ENCODE data around the gene PPP2R5B. TPM values are rescaled to one million over a fixed set of nuclear protein-coding genes. Genes with fewer than 3 reads are reported as not detected.

The PPP2R5B gene
- total RNA-seq, 1 experiment from 2014 or later, result 20.5 TPM

DNA sequence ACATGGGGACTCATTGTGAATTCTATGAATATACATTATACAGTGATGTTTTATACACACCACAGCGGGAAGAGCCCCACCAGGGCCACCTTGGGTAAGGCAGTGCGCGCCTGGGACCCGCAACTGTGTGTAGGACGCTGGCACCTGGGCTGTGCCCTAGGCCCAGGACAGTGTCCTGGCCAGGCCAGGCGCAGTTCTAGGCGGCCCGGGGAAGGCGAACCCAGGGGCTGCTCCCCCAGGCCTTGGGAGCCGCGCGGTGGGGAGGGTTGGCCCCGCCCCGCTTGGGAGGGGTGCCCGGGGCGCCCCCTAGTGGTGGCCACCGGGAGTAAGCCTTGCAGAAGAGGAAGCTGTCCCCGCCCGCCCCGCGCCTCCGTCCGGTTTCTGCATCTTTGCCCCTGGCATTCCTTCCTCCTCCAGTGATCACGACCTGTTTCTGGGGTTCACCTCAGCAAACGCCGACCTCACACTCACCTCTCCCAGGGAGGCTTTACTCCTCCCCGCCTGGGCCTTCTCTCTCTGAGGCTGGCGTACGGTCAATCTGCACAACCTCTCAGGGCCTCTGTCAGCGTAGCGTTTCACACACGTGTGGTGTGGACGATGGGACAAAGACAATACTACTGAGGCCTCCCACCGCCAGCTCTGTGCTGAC lies 36.6 kb upstream of the PPP2R5B start:
- in situ Hi-C loops (cut with HindIII; ENCODE audit: low sequenced_read_pairs), result no loop called here
- peak; percentile 82 for DNase-seq (ENCODE audit: low spot score)

DNA sequence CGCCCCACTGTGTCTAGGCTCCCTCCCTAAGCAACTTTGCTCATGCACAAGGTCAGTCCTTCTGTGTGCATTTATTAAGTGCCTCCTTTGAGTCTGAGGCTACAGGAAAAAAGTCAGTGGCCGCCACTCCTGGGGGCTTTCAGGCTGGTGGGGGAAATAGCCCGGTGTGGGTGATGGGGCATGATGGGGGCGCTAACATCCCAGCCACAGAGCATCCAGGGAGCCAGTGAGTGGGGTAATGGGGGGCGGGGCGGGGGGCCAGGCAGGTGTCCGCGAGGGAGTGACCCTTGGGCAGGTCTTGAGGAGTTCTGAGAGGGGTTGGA lies 36.1 kb upstream of the PPP2R5B start:
- in situ Hi-C loops (cut with HindIII; ENCODE audit: low sequenced_read_pairs), result no loop called here
- no peak for DNase-seq (ENCODE audit: low spot score)

DNA sequence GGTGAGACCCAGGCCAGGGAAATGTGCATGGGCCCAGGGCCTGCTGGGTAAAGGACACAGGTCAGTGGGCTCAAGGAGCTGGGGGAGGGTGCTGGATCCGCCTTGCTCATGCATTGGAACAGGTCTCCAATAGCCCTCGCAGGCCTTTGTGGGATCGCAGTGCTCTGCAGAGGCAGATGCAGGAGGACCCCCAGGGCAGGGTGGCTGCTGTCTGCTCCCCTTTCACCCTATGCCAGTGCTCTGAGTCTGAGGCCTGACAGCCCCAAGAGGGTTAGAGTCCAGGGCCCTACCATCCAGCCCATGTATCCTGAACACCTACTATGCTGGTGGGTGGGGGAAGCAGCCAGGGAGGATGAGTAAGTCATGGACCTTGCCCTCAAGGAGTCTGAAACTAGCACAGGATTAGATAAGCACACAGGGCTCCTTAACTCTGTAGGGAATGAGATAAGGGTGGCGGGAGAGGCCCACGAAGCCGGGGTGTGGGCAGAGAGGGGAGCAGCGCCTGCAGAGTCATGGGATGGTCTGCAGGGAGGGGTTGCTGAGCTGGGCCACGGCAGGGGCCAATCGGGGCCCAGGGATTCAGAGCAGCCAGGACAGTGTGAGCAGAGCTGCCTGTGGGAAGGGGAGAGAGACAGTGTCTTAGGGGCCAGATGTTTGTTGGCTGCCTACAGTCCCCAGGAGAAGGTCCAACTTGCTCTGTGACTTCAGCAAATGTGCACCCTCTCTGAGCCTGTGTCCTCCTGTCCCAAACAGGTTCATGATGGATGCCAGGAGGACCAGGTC lies 35.6 kb upstream of the PPP2R5B start:
- in situ Hi-C loops (cut with HindIII; ENCODE audit: low sequenced_read_pairs), result no loop called here
- DNase-seq (ENCODE audit: low spot score), result no peak

DNA sequence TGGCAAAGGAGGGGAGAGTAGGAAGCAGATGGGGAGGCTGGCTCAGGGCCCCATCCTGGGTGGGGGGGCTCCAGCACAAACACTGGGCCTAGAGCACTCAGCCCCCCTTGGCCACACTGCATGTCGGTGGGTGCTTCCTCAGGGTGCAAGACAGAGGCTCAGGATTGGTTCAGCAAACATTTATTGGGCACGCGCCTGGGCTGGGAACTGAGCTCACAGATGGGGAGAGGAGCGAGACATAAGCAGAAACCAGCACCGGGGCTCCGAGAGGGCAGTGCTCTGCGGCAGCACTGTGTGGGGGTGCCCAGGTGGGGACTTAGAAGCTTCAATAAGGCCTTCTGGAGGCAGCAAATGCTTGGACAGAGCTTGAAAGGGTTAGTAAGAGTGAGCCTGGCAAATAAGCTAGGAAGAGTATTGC lies 34.0 kb upstream of the PPP2R5B start:
- peak; percentile 82 for DNase-seq (ENCODE audit: low spot score)
- in situ Hi-C loops (cut with HindIII; ENCODE audit: low sequenced_read_pairs), result loop anchor here (5.0 kb wide), 1 partner anchor 43 kb away; no protein-coding TSS in a partner anchor

DNA sequence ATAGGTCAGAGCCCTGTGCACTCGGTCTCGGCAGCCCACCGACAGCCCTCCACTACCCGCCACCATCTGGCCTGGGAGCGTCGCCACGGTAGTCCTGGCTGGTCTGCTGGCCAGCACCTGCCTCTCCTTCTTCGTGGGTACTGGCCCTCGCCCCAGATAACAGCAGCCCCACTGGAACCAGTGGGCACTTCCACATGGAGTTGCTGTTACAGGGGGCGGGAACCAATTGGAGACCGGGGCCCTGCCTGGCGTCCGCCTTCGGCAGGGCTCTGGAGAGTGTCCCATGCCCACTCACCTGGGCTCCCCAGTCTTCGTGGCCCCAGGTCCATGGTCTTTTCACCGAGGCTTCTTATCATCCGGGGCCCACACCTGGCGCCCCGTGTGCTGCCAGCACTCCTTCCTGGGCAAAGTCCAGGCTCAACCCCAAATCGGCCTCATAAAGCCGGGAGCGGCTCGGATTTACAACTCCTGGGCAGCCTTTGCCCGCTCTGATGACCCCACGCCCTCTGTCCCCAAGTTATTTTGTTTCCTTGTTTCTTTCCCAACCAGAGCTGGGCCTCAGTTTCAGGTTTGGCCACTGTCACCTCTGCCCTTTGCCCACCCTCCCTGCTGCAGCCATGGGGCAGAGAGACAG lies 33.2 kb upstream of the PPP2R5B start:
- no peak for DNase-seq (ENCODE audit: low spot score)
- in situ Hi-C loops (cut with HindIII; ENCODE audit: low sequenced_read_pairs), result loop anchor here (5.0 kb wide), 1 partner anchor 44 kb away; no protein-coding TSS in a partner anchor

DNA sequence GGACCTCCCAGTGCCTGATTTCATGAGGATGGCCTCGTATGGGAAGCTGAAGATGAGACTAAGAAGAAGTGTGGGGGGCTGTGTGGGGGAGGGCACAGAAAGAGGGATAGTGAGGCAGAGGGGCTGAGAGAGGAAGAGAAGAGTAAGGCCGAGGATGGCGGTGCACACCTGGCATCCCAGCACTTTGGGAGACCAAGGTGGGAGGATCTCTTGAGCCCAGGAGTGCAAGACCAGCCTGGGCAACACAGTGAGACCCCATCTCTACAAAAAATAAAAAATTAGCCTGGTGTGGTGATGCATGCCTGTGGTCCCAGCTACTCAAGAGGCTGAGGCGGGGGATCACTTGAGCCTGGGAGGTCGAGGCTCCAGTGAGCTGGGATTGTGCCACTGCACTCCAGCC lies 32.6 kb upstream of the PPP2R5B start:
- no peak for DNase-seq (ENCODE audit: low spot score)
- in situ Hi-C loops (cut with HindIII; ENCODE audit: low sequenced_read_pairs), result loop anchor here (5.0 kb wide), 1 partner anchor 45 kb away; no protein-coding TSS in a partner anchor

DNA sequence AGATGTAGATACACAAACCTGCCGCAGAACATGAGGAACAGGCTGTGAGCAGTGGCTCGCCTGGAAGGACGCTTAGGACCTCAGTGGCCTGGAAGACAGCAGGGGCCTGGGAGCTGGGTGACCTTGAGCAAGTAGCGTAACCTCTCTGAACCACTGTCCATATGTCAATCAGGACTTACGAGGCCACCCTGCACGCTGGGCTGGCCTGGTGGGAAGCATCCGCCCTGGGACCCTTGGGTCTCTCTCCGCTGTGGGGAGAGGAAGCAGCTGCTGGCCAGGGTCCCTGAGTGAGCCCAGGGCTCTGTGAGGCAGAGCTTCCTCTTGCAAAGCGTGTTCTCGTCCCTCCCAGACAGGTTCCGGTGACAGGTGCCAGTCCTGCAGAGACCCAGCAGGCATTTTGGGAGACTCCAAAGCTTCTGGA lies 32.1 kb upstream of the PPP2R5B start:
- peak; percentile 70 for DNase-seq (ENCODE audit: low spot score)
- in situ Hi-C loops (cut with HindIII; ENCODE audit: low sequenced_read_pairs), result loop anchor here (5.0 kb wide), 1 partner anchor 45 kb away; no protein-coding TSS in a partner anchor

DNA sequence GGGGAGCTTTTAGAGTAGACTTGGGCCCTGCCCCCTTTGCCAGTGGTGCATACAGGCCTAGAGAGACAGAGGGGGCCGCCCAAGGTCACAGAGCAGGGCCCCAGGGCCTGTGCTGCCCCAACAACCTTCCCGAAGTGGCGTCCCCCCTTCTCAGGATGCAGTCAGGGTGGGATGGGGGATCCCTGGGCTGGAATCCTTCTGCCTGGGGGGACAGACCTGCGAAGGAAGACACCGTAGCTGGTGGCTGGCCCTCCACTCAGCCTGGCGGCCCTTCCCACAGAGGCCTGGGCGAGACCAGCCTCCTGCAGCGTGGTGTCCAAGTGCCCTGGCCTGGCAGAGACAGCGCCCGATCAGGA lies 31.7 kb upstream of the PPP2R5B start:
- in situ Hi-C loops (cut with HindIII; ENCODE audit: low sequenced_read_pairs), result loop anchor here (5.0 kb wide), 1 partner anchor 46 kb away; no protein-coding TSS in a partner anchor

DNA sequence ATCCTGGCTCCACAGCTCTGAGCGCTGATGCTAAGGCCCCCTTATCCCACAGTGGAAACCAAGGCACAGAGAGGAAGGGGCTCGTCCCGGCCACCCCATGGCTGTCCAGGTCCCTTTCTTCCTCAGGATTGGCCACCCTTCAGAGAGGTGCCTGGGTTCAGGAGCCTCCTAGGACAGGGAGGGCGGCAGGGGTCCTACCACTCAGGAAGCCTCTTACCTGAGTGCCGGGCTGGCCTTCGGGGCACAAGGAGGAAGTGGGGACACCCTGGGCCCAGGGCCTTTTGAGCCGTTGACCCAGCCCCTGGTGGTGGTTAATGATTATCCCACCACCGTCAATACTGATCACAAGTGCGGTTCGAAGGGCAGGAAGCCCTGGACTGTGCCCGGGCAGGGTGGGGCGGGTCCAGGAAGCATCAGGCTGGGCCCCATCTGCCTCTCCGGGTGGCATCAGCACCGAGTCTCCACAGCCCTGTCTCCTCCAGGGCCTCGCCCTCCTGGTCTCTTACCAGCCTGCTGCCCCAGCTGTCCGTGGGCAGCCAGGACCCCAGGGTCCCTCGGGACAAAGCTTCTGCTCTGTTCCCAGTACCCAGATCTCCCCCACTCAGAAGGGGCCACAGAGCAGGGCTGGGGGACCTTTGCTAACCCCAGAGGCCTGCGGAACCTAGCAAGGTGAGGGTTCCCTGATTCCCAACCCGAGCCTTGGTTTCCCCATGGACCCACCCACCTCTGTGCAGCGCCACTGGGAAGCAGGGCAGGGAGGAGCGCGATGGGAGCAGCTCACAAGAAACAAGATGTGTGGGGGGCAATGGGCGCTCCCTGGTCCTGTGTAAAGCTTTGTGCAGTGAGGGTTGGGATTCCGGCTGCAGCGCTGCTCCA lies 31.1 kb upstream of the PPP2R5B start:
- in situ Hi-C loops (cut with HindIII; ENCODE audit: low sequenced_read_pairs), result loop anchor here (5.0 kb wide), 1 partner anchor 46 kb away; no protein-coding TSS in a partner anchor
- DNase-seq (ENCODE audit: low spot score), result no peak

More for the DNA sequence above, 31.7 kb upstream of the PPP2R5B start:
- no peak for DNase-seq (ENCODE audit: low spot score)

DNA sequence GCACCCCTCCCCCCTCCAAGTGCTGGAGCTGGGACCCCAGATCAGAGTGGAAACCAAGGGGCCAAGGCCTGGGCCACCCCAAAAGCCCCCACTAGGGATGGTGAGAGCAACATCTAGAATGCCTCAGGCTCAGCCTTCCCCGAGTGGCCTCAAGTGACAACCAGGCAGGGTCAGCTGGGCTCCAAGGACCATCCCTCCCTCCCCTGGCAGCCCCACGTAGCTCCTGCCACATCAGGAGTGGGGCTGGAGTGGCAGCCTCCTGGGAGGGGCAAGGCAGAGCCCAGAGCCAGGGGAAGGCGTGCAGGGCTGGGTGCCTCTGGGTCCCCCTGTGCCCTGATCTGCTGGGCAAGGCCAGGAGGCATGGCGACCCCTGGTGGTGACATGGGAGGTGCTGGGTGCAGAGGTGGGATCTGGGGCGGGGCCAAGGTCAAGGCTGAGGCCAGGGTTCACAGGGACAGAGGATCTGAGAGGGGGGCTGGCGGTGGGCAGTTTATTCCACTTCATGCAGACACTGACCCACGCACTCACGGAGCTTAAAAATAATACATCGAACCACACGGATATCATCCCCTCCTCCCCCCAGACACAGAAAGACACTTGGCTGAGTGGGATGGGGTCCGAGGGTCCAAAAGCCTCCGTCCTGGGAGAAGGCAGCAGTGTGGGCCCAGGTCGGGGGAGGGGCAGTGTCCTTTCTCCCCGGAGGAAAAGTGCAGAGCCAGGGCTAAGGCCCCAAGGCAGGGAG lies 30.2 kb upstream of the PPP2R5B start:
- in situ Hi-C loops (cut with HindIII; ENCODE audit: low sequenced_read_pairs), result loop anchor here (5.0 kb wide), 1 partner anchor 47 kb away; no protein-coding TSS in a partner anchor
- peak; percentile 70 for DNase-seq (ENCODE audit: low spot score)

DNA sequence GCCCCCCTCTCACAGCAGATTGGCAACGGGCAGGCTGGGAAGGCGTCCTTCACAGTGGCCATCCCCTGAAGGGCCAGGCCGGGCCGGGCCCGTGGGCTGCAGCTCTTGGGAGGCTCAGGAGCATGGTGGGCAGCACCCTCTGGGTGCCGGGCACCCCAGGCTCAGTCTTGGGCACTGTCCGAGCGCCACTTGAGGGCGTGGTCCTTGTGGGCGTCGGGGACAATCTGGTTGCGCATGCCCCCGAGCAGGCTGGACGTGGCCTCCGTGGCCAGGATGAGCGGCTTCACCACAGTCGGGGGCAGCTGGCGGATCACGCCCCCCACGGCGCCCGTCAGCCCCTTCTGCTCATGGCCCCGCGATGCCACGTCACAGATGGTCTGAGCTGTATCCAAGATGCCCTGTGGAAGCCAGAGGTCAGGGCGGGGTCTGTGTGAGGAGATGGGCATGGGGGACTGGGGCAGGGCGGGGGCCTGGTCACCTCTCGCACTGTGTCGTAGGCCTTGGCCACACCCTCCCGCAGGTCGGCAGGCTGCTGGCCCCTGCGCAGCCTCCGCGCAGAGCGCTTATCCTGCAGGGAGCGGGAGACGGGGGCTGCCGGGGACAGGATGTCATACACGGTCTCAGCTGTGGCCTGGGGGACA lies 29.6 kb upstream of the PPP2R5B start:
- no peak for DNase-seq (ENCODE audit: low spot score)
- in situ Hi-C loops (cut with HindIII; ENCODE audit: low sequenced_read_pairs), result loop anchor here (5.0 kb wide), 1 partner anchor 48 kb away; no protein-coding TSS in a partner anchor

DNA sequence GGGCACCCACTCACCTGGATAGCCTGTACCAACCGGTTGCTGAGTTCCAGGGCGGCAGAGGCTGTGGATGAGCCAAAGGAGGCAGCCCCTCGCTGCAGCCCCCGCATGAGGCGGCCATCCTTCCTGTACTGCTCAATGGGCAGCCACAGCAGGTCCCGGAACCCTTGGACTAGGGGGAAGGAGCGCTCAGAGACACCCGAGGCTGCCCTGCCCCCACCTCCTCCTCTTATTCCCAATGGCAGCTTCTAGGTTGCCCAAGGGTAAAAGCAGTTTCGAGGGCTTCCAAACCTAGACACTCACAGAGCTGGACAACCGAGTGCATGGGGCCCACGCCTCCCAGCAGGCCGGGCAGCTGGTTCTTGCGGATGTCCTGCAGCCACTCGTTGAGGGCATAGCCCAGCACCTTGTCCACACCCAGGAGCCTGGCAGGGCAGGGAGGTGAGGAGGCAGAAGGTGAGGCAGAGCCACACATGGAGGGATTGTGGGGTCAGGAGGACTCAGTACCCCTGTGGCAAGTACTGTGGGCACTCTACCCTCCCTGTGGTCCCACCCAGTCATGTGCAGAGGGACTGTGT lies 28.0 kb upstream of the PPP2R5B start:
- in situ Hi-C loops (cut with HindIII; ENCODE audit: low sequenced_read_pairs), result no loop called here

DNA sequence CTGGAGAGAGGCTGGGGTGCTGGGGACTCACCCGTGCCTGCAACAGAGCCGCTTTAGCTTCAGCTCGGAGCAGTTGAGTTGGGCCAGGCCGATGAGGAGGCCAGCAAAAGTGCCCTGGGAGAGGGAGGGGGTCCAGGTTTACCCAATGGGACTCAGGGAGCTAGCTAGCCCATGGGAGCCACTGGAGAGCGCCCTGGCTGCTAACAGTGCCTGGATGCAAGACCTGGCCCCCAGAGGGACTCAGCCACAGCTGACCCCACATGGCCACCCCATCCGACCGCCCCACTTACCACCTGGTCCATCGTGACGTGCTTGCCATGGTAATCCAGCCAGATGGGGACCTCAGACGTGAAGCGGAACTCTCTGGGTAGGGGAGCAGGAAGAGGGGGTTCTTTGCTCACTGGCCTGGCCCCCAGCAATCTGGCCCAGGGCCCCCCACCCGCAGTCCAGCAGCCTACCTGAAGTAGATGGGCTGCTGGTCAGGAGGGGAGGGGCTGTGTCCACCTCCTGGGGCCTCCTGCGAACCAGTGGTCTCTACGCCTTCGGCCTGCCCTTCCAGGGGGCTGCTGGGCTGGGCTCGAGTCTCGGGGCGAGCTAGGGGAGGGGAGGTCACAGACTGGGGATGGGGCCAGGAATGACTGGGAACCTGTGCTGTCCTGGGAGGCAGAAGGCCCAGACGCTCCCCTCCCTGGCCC lies 27.0 kb upstream of the PPP2R5B start:
- in situ Hi-C loops (cut with HindIII; ENCODE audit: low sequenced_read_pairs), result no loop called here
- no peak for DNase-seq (ENCODE audit: low spot score)

More for the DNA sequence above, 28.0 kb upstream of the PPP2R5B start:
- no peak for DNase-seq (ENCODE audit: low spot score)

DNA sequence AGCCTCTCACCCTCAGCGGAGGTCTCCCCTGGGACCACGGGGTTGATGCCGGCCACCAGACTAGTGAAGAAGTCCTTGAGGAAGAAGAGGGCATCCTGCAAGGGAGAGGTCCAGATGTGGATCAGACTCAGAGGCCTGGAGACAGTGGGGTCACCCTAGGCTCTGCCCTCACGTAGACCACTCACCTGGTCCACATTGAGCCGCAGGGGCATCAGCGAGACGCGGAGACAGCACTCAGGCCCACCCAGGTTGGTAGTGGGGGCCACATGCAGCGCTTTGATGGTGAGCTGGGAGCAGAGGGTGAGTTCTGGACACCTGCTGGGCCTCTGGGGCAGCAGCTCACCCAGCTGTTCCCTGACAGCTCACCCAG lies 26.4 kb upstream of the PPP2R5B start:
- in situ Hi-C loops (cut with HindIII; ENCODE audit: low sequenced_read_pairs), result no loop called here

DNA sequence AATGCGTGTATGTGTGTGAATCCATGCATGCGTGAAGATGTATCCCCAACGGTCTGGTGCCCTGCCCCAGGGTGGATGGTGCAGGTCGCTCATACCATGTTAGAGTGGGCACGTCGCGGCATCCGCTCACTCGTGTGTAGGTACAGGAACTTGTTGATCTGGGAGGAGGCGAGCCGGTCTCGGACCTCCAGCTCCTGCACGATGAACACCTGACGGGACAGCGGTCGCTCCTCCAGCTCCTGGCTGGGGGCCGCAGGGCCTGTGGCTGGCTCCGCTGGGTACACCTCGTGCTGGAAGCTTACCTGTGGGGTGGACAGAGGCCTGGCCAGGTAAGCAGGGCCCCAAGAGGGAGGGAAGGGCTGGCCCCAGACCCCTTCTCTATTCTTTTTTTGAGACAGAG lies 25.9 kb upstream of the PPP2R5B start:
- no peak for DNase-seq (ENCODE audit: low spot score)
- in situ Hi-C loops (cut with HindIII; ENCODE audit: low sequenced_read_pairs), result no loop called here

More for the DNA sequence above, 26.4 kb upstream of the PPP2R5B start:
- no peak for DNase-seq (ENCODE audit: low spot score)

DNA sequence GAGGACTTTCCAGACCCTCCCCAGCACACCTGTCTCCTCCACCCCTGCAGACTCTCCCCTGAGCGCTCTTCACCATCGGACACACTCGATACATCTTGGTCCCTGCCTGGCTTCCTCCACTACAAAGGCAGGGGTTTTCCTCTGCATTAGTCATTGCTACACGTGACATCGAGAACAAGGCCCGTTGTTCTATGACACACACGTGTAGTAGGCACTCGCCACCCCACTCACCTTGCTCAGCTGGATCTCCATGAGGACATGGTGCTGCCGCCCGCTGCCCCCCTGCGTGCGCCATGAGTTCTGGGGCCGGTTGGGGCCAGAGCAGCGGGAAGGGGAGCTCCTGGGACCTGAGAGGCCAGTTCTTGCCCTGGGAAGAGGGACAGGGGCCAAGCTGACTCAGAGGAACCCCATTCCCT lies 24.2 kb upstream of the PPP2R5B start:
- DNase-seq (ENCODE audit: low spot score), result no peak
- in situ Hi-C loops (cut with HindIII; ENCODE audit: low sequenced_read_pairs), result no loop called here

DNA sequence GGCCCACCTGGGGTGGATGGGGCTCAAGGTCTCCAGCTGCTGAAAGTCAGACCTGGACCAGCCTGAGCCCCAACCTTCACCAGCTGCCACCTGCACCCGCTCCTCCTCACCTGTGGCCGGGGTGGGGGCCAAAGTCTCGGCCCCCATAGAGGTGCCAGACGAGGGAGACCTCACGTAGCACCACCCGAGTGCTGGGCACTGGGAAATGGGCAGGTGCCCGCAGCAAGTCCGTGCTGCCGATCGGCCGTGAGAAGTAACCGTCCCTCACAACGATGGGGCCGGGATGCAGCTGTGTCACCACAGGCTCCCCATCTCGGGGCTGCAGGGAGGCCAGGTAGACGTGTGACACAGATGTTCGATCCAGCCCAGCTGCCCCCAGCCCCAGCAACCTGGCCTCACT lies 23.7 kb upstream of the PPP2R5B start:
- no peak for DNase-seq (ENCODE audit: low spot score)
- in situ Hi-C loops (cut with HindIII; ENCODE audit: low sequenced_read_pairs), result no loop called here

Measured in G401 (cell line).